GM04504 (cell line): ENCODE measurements around the gene SLC9C1.
A peak's percentile ranks its signal among the peaks of the same experiment; 100 is the strongest.

Experiments used
- DNase-seq: peaks from one replicate; pipeline ENCODE4 v3.0.0-alpha.2; 2012; ENCODE audit warnings: low read depth

Gene SLC9C1

GRCh38 chr3:112293368-112294321 is at the start of gene SLC9C1:
Gene SLC9C1, minus strand, starts transcription at chr3:112294216. Its CDS starts 7,425 bp downstream, at chr3:112286791.
- DNase-seq, result peak; percentile 40

- DNase-seq, result no peak
Measured at GRCh38 chr3:112341386-112341785, 47.4 kb upstream of the SLC9C1 start.

GRCh38 chr3:112339609-112340008 is 45.6 kb upstream of the SLC9C1 start:
- DNase-seq, result no peak

- DNase-seq, result no peak
Measured at GRCh38 chr3:112339134-112339533, 45.1 kb upstream of the SLC9C1 start.

- no peak for DNase-seq
Measured at GRCh38 chr3:112338727-112339056, 44.7 kb upstream of the SLC9C1 start.

GRCh38 chr3:112338021-112338726 is 44.2 kb upstream of the SLC9C1 start:
- DNase-seq, result no peak

- no peak for DNase-seq
Measured at GRCh38 chr3:112335434-112335781, 41.4 kb upstream of the SLC9C1 start.

- no peak for DNase-seq
Measured at GRCh38 chr3:112334691-112335433, 40.8 kb upstream of the SLC9C1 start.

- no peak for DNase-seq
Measured at GRCh38 chr3:112333381-112334317, 39.6 kb upstream of the SLC9C1 start.

GRCh38 chr3:112333002-112333380 is 39.0 kb upstream of the SLC9C1 start, which contains the start of gene CD200:
Gene CD200, plus strand, starts transcription at chr3:112333156. Its CDS starts 57 bp downstream, at chr3:112333213.
- DNase-seq, result no peak

GRCh38 chr3:112331851-112332250 is 37.8 kb upstream of the SLC9C1 start:
- DNase-seq, result no peak

GRCh38 chr3:112327371-112327951 is 33.4 kb upstream of the SLC9C1 start:
- DNase-seq, result peak; percentile 24

- no peak for DNase-seq
Measured at GRCh38 chr3:112321867-112322652, 28.0 kb upstream of the SLC9C1 start.

GRCh38 chr3:112320691-112321090 is 26.7 kb upstream of the SLC9C1 start:
- no peak for DNase-seq

- no peak for DNase-seq
Measured at GRCh38 chr3:112319516-112320276, 25.7 kb upstream of the SLC9C1 start.

GRCh38 chr3:112315791-112316190 is 21.8 kb upstream of the SLC9C1 start:
- no peak for DNase-seq

- no peak for DNase-seq
Measured at GRCh38 chr3:112314649-112315048, 20.6 kb upstream of the SLC9C1 start.

GRCh38 chr3:112308151-112308911 is 14.3 kb upstream of the SLC9C1 start:
- DNase-seq, result no peak

GRCh38 chr3:112307557-112307956 is 13.5 kb upstream of the SLC9C1 start:
- no peak for DNase-seq
